Epidermal melanocyte (primary cell): ENCODE results near the gene SLC30A7.
"Not testable (repeated sequence)": the region's sequence is repeated elsewhere in the genome, so short reads cannot be mapped to it uniquely, and the experiment has no call there.

Experiments
- DNase-seq: peaks from one replicate; pipeline ENCODE4 v3.0.0; 2011; ENCODE audit warnings: low spot score; ENCODE audit not compliant: insufficient read length

SLC30A7 gene

DNA sequence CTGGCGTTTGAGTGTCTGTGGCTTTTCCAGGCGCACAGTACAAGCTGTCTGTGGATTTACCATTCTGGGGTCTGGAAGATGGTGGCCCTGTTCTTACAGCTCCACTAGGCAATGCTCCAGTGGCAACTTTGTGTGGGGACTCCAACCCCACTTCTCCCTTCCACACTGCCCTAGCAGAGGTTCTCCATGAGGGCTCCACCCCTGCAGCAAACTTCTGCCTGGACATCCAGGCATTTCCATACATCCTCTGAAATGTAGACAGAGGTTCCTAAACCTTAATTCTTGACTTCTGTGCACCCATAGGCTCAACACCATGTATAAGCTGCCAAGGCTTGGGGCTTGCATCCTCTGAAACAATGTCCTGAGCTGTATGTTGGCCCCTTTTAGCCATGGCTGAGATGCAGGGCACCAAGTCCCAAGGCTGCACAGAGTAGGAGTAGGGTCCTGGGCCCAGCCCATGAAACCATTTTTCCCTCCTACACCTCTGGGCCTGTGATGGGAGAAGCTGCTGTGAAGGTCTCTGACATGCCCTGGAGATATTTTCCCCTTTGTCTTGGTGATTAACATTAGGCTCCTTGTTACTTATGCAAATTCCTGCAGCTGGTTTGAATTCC lies 5.9 kb upstream of the SLC30A7 start:
- not testable (repeated sequence) for DNase-seq

DNA sequence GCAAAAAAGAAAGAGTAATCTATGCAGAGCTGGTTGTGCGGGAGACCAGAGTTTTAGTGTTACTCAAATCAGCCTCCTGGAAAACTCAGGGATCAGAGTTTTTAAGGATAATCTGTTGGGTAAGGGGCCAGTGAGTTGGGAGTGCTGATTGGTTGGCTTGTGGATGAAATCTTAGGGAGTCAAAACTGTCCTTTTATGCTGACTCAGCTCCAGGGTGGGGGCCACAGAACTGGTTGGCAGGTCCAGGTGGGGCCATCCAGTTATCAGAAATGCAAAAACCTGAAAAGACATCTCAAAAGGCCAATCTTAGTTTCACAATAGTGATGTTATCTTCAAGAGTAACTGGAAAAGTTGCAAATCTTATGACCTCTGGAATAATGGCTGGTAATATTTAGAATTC lies 4.5 kb upstream of the SLC30A7 start:
- no peak for DNase-seq

DNA sequence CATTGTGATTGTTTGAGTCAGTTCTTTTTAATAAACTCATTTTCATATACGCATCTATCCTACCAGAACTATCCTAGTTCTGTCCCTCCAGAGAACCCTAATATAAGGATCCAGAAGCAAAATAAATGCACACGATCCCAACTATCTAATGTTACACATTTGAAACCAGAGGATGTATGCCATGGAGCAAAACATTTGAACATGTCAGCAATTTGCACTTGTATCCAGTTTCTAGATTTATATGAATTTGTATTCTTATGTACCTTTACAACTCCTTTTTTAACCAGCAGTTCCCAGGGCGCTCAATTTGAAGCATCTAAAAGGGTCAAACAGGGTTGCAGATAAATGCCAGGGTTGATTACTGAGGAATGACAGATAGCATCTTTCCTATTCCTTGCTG lies 3.3 kb upstream of the SLC30A7 start:
- no peak for DNase-seq

DNA sequence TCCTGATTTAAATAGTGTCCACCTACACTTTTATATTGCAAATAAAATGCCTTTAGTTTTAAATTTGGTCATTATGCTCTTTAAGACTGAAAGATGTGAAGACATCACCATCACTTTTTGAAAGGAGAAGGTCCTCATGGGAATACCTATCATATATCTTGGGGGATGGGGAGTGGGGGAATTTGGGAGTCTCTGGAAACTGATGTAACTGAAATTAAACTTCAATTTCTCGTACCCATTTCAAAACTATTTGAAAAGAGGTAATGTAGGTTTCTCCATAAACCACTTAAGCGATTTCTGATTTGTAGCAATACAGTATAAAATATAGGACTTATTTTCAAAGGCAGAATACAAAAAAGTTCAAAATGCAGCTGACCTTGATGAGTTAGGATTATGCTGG lies 2.2 kb upstream of the SLC30A7 start:
- DNase-seq, result no peak

DNA sequence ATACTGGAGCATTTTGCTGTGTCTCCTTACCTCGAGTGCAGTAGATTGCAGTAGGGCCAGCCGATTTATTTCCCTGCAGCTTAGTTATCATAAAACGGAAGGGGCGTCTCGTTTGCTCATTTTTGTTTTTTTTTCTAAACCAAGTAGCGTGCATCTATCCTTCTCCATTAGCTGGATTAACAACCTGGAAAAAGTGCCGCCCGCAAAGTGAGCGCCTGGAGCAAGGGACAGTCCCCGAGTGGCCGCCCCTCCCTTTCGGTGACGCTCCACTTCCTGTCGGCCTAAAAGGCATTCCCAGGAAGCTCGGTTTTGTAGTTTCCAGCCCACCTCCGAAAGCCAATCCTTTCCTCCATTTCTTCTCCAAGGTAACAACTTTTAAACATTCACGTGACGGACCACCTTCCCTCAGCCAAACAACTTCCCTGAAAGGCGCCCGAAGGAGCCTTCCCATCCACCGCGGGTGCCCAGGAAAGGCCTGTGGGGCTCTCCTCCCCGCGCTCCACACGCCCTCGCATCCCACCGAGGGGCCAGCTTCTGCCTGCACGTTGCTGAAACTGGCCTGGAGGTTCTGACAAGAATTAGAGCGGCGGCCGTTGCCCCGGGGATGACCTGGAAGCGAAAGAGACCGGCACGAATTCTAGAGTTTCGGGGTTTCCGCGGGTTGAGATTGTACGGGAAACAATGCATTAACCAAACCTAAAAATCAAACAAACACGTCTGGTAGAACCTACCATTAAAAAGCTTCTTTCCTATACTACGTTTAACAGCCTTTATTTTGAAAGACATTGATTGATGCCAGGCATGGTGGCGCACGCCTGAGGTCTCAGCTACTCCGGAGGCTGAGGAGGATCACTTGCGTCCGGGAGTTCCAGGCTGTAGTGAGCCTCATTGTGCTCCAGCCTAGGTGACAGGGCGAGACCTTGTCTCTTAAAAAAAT lies 1.0 kb upstream of the SLC30A7 start, which contains the start of gene EXTL2:
TSS of gene EXTL2 (minus strand) at position 240 of the 937 bp plus-strand sequence. CDS start 6,085 bp downstream, outside the sequence.
- peak; percentile 25 for DNase-seq

DNA sequence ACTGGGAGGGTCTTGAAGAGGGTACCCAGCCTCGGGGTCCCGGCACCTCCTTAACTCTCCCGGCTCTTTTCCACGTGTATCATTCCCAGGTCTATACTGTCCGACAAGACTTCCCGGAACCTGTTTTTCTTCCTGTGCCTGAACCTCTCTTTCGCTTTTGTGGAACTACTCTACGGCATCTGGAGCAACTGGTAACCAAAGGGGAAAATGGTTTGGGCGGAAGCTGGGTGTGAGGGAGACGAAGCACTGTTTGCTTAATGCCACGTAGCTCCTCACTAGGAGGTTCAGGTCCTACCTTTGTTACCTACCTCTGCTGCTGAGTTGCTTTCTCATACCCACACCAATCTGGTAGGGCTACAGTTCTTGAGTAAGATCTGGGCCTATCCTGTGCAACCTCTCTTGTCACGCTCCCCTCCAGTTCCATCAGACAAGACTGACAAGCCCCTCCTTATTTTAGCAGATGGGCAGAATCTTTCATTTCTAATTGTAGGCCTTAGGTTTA lies 642 bp downstream of the SLC30A7 start:
- DNase-seq, result no peak

DNA sequence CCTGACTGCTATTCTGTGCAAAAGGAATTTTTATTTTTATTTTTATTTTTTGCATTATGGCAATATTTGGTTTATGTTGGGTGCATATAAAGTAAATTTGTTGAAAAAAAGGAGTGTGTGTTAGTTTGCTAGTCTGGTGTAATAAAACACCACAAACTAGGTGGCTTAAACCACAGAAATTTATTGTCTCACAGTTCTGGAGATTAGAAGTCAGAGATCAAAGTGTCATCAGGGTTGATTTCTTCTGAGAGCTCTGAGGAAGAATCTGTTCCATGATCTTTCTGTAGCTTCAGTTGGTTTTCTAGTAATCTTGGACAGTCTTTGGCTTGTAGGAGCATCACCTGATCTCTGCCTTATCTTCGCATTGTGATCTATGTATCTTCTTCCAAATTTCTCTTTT lies 6.5 kb downstream of the SLC30A7 start:
- no peak for DNase-seq

DNA sequence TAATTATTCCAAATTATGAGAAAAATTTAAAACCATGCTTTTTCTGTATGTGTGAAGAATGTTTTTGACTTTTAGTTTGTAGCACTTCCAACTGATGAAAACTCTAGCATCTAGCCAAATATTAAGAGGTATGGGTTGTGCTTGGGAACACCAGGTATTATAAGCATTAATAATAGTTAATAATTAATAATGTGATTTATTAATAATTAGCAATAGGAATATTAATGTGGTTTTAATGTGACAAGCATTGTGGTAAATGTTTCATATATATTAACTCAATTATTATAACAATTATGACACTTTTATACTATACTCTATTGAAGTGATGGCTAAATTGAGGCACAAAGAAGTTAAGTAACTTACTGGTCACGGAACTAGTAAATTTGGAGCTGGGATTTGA lies 7.9 kb downstream of the SLC30A7 start:
- no peak for DNase-seq

DNA sequence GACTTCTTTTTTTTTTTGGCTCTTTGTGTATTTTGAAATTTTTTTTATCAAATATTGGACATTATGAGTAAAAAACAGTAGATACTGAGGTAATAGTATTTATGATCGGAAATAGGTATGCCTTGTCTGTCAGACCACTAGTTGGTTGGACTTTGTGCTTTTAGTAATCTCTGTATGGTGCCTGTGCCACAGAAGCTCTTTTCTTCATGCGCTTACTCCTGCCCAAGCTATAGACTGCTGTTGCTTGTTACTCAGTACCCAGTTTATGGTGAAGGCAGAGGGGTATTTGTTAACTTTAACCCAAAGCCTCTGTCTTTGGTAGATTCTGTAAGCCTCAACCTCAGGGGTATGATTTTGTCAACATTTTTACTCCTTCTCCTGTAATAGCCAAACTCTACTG lies 8.6 kb downstream of the SLC30A7 start:
- no peak for DNase-seq

DNA sequence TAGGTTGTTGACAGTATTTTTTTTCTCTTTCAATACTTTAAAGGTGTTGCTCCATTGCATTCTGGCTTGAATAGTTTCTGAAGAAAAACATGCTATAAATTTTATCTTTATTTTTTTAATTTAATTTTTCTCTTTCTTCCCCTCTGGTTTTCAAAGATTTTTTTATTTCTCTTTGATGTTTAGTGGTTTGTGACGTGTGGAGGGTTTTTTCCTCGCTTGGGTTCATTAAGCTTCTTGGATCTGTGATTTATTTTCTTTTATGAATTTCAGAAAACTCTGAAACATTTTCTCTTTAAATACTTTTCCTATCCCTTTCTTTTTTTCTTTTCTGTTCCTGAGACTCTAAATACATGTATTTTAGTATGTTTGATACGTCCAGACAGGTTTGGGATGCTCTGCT lies 9.3 kb downstream of the SLC30A7 start:
- no peak for DNase-seq

DNA sequence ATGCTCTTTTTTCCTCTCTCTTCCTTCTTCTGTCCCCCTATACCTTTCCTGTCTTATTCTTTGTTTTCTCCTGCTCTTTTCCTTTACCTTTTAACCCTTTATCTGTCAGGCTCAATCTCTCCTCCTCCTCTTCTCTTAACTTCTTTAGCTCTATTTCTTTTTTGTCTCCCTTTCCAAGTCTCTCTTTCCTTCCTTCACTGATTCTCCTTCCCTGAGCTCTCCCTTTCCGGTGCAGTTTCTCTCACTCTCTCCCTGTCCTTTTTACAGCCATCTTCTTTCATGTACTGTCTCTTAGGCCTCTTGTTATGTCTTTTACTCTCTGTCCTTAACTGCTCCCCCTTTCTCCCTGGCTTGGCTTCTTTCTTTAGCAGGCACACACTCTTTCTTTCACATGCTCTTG lies 12.0 kb downstream of the SLC30A7 start:
- DNase-seq, result no peak

DNA sequence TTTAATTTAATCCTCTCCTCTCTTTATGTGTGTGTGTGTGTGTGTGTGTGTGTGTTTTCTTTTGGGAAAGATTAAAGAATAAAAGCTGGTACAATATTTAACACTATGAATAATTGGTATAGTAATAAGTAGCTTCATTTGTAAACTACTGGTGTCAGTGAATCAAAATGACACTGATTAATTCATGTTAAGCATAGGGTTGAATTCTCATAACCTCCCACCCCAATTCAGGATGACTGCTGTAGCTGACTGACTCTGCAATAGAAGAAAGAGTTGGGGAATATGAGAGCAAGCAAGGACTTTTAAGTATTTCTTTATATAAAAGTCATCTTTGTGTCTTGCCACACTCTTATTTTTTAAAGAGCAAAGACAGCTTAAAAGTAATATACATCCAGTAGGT lies 13.1 kb downstream of the SLC30A7 start:
- DNase-seq, result no peak

DNA sequence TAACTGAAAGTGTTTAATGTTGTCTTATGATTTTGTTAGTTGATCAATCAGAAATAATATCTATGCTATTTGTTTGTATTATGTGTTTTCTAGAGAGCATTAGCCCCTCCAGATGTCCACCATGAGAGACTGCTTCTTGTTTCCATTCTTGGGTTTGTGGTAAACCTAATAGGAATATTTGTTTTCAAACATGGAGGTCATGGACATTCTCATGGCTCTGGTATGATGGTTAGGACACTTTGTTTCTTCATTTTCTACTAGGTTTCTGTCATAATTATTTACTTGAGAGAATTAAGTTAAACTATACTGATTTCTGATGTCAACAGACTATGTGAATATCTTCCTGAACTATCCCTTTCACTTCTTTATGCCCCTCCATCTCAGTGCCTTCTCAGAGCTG lies 16.1 kb downstream of the SLC30A7 start:
- DNase-seq, result no peak

DNA sequence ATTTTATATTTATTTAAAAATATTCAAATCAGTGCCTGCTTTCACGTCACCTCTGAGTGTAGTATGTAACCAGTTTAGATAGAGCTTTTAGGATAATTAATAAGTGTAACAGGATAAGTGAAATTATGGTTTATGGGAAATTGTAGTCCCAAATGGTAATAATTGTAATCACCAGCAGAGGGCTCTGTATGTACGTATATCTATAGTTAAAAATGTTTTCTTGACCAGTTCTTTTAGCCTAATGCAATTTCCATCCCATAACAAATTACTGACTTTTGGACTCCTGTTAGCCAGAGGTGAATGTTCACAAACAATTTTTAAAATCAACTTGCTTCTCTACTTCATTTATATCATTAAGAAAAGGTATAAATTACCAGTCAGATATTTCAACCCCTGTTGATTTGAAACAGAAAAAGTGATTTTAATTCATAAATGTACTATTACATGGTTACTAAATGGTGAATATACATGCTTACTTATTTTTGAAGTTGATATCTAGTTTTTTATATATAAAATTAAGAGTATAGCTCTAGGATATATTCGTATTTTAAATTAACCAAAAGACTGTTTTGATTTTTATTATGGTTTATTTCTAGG lies 25.3 kb downstream of the SLC30A7 start:
- no peak for DNase-seq

DNA sequence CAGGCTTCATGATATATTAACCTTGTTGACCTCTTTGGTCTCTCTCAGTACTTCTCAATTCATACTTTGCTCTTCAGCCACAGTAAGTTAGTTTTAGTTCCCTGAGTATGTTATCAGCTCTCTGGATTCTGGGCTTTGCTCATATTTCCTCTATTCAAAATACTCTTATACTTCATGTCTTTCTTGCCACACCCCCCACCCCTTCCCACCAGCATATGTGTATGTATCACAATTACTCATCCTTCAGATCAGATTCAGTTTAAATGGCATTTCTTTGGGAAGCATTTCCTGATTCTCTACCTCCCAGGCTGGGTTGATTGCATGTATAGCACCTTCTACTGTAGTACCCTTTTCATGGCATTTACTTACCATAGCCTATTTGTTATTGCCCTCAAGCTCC lies 28.3 kb downstream of the SLC30A7 start:
- no peak for DNase-seq

DNA sequence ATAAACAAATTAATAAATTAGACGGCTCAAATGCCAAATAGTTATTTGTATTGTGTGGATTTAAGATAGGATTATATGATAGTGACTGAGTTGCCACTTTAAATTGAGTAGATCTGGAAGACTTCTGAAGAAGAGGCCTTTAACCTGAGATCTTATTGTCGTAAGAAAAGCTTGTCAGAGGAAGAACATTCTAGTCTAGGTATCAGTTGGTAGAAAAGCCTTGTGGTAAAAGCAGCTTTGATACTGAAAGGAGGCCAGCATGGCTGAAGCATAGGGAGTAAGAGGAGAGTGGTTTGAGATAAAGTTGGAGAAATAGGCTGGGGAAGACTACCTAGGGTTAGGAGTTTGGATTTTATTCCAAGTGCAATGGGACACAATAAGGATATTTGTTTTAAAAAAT lies 29.1 kb downstream of the SLC30A7 start:
- no peak for DNase-seq

DNA sequence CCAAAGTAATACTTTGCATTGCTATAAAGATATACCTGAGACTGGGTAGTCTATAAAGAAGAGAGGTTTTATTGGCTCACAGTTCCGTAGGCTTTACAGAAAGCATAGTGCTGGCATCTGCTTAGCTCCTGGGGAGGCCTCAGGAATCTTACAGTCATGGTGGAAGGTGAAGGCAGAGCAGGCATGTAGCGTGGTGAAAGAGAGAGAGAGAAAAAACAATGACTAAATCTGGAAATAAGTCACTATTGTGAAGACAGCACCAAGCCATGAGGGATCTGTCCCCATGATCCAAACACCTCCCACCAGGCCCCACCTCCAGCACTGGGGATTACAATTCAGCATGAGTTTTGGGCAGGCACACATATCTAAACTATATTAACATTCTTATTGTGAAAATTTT lies 30.4 kb downstream of the SLC30A7 start:
- no peak for DNase-seq

DNA sequence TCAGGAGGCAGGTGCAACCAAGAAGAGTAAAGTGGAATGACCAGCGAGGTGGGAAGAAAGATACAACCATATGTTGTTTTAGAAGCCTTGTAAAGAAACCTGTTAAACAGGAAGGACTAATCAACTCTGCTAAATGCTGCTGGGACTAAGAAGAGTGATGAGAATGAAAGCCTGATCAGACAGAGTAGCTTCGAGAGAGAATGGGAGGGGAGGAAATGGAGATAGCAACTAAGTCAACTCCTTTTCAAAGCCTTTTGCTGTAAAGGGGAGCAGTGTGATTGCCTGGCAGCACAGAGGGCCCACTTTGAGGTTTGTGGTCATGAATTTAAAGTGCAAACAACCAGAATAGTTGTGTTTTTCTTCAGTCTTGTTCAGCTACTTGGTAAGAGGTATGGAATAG lies 31.4 kb downstream of the SLC30A7 start:
- no peak for DNase-seq

DNA sequence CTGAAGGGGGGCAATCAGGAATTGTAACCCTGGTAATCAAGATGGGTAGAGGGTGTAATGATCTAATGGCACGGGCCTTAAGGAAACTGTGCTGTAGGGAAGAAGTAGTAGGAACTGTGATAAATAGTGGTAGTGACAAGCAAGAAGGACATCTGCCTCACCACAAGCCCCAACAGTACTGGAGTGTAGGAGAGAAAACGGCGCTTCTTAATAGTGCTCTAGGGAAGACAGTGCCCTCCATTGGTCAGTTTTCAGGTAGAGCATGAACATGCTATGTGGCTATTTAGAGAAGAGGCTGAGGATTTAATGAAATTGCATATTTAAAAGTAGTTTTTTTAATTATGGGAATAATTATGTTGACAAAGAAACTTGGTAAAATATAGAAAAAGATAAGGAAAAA lies 32.2 kb downstream of the SLC30A7 start:
- DNase-seq, result no peak

DNA sequence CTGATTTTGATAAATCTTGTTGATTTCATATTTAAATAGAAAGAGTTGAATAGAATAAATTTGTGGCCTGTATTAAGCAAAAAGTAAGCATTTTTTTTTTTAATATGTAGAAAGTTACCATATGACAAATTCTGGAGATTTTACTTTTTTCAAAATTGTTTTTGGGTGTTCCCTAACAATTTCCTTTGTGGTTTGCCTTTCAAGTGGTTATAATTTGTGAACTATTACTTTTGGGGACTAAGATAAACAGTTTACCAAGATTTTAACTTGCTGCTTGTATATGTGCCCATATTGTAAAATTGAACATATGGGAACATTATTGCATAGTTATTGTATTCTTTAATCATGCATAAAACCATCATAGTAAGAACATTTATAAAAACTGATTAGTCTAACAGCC lies 34.6 kb downstream of the SLC30A7 start:
- DNase-seq, result no peak

DNA sequence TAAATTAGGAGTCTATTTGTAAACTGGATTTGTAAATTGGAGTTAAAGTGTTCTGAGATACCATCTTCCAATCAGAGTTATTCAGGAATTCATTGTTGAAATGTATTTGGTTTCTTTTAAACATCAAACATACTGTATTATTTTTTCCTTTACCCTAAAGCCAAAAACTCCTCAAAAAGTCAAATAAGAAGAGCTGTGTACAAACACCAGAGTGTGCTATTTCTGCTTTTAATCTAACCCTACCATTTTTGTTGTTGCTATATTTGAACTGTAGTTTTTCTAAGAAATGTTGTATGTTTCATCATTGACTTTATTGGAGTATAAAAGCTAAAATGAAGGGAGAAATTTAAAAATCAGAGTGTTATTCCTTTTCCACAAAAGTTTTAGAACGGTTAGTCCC lies 35.8 kb downstream of the SLC30A7 start:
- DNase-seq, result no peak

DNA sequence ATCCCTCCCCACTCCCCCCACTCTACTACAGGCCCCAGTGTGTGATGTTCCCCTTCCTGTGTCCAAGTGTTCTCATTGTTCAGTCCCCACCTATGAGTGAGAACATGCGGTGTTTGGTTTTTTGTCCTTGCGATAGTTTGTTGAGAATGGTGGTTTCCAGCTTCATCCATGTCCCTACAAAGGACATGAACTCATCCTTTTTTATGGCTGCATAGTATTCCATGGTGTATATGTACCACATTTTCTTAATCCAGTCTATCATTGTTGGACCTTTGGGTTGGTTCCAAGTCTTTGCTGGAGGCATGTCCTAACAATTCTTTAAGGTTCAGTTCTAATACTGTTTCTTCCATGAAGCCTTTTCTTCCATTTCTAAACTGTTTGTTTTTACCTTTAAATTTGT lies 37.7 kb downstream of the SLC30A7 start:
- not testable (repeated sequence) for DNase-seq
